Kidney glomerular epithelial cell (primary cell): ENCODE results near the gene GRIK4.
A peak's percentile ranks its signal among the peaks of the same experiment; 100 is the strongest.

Experiments
- DNase-seq: peaks from one replicate; lab custom pipeline; 2025; lab: John Stamatoyannopoulos, UW

Gene GRIK4

DNA sequence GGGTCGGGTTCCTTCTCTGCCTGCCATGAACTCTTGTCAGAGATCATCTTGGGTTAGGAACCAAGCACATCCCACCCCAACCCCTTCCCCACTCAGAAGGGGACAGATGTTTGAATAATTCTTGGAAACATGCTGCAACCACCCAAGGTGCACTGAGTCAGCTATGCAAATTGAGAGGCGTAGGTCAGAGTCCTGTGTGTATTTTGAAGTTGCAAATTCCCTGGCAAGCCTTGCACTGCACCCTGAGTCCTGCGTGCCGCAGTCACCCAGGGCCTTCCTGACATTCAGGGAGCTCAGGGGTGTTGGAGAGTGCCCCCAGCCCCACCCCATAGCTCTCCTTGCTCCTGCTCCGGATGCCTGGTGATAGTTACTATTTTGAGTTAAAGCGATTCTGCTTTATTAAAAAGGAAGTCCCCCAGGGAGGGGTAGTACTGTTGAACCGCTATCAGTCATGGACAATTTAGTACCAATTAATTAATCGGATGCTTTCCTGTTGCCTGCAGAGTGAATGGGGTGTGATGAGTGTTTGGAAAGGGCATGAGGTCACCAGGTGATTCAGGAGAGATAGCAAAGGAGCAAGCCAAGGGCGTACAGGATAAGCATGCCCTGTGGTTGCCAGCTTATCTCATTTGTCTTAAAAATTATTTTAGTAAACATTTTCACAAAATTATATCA lies 123.7 kb downstream of the GRIK4 start:
- no peak for DNase-seq

DNA sequence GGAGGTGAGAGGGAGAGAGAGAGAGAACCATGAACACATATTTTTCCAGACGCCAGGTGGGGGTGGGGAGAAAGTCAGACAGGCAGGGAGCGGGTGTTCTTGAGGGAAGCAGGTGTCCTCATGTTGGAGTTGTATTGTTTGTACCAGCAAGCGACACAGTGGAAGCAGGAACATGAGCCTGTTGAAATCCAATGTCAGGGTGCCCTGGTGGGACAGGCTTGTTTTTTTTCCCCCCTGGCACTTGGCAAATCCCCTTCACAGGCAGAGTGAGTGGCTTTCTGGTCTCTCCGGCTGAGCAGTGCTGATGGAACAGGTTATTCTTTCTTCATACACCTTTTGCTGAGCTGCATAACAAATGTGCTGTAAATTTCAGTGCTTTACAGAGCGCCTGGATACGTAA lies 125.6 kb downstream of the GRIK4 start:
- no peak for DNase-seq

GRCh38 chr11:120642196-120642894 lies 130.8 kb downstream of the GRIK4 start:
- no peak for DNase-seq

DNA sequence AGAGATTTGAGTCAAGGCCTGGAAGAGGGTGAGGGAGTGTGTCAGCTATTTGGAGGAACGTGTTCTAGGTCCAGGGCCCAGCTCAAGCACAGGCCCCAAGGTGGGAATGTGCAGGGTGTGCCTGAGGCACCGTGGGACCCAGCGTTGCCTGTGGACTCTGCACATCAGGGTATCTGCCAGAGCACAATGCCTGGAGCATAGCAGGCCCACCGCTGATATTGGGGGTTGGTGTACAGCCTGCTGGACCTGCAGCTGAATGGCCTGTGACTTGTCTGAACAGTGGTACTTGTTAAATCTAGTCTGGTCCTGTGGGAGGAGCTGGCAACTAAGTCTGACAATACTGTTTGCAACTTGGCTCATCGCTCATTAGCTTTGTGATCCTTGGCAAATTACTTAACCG lies 131.7 kb downstream of the GRIK4 start:
- DNase-seq = no peak

GRCh38 chr11:120645639-120646038 lies 134.1 kb downstream of the GRIK4 start:
- DNase-seq = peak; percentile 19

GRCh38 chr11:120646206-120646605 lies 134.7 kb downstream of the GRIK4 start:
- DNase-seq = no peak

GRCh38 chr11:120647681-120648080 lies 136.1 kb downstream of the GRIK4 start:
- DNase-seq = no peak

DNA sequence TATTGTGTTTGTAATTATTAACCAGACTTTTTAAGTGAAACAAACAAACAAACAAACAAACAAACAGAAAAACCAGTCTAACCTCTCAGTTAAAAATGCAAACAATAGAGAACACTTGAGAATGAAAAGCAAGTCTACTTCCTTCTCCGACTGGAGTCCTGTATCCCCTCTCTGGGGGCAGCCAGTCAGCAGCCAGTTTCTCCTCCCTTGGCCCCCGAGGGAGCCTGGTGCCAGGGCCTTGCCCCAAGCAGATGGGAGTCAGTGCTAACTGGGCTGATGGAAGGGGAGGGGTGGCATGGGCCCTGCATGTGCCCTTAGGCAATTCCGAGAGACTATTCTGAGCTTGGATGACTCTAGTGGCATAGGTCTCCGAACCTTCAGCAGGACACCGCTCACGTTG lies 137.2 kb downstream of the GRIK4 start:
- DNase-seq = no peak

- DNase-seq = no peak
Measured at GRCh38 chr11:120649316-120649715, 137.8 kb downstream of the GRIK4 start.

DNA sequence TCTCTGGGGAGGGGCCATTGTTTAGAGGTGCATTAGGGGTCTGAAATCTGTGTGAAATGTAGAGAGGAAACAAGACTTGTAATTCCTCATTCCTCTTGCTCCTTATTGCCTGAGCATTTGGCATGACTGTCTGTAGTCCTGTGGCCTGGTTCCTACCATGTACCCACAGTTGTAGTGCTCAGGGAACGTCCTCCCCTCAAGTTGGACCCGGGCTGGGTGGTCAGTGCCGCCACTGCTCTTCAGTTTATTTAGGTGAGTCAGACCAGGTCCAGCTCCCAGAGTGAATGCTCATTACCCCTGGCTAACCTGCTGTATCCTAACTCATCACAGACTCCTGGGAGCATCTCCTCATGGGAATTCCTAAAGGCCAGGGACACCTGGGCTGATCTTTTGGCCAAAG lies 139.8 kb downstream of the GRIK4 start:
- DNase-seq = no peak

- no peak for DNase-seq
Measured at GRCh38 chr11:120651836-120652235, 140.3 kb downstream of the GRIK4 start.

GRCh38 chr11:120652705-120653335 lies 141.3 kb downstream of the GRIK4 start:
- no peak for DNase-seq

DNA sequence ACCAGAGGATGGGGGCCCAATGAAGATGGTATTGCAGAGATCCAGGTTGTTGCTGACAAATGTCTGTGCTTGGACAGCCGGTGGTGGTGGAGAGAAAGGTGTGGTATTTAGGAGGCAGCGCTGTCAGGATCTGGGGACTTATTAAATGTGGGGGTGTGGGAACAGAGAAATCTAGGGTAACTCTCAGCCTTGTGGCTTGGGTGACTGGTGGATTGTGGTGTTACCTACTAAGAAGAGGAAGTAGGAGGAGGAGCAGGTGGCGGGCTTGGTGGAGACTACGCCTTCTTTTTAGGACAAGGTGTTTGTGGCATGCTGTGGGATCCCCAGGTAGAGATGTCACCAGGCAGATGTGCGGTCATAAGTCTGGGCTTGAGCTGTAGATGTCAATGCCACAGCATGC lies 144.0 kb downstream of the GRIK4 start:
- no peak for DNase-seq

- DNase-seq = no peak
Measured at GRCh38 chr11:120657306-120658070, 145.9 kb downstream of the GRIK4 start.

DNA sequence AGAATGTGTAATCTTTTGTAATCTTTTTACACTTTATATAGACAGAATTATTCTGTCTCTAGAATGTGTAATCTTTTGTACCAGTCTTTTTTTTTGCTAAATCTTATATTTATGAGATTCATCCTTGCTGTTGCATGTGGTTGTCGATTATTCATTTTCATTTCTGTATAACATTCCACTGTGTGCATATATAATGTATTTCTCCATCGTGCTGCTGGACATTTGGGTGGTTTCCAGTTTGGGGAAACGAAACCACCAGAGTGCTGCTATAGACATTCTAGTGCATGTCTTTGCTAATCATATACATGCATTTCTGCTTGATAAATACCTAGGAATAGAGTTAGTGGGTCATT lies 146.5 kb downstream of the GRIK4 start:
- no peak for DNase-seq

DNA sequence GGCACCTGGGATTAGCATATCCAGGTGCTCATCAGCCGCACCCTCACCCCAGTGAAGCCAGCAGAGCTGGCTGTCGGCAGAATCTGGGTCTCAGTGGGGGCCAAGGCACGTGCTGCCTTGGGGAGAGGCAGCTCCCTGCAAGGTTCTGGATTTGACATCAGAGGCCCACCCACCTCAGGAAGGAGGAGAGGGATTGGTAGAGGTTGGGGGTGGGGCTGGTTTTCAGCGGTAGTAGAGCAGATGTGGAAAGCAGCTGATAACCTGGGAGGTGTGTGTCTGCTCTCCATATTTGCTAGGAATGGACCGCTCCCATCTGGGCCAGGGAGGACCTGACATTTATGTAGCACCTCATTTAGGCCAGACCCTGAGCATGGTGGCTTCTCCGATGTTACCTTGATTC lies 147.5 kb downstream of the GRIK4 start:
- DNase-seq = no peak

DNA sequence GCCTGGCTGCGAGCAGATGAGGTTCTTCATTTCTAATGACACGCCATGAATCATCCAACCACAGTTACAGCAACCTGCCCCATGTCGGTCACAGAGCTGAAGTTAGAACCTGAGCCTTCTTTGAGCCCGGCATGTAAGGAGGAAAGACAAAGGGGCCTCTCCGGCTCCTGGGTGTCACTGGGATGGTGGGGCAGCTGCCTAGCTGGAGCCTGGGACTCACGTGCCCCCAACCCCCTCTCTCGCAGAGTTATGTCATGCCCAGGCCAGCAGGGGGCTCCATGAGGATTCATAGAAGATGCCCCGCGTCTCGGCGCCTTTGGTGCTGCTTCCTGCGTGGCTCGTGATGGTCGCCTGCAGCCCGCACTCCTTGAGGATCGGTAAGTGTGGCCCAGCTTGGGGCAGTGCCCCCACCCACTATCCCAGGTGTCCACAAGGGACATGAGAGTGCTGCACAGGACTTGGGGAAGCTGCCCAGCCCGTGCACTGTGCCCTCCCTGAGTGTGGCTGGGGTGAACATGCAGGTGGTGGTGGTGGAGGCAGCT lies 148.5 kb downstream of the GRIK4 start:
- DNase-seq = no peak

DNA sequence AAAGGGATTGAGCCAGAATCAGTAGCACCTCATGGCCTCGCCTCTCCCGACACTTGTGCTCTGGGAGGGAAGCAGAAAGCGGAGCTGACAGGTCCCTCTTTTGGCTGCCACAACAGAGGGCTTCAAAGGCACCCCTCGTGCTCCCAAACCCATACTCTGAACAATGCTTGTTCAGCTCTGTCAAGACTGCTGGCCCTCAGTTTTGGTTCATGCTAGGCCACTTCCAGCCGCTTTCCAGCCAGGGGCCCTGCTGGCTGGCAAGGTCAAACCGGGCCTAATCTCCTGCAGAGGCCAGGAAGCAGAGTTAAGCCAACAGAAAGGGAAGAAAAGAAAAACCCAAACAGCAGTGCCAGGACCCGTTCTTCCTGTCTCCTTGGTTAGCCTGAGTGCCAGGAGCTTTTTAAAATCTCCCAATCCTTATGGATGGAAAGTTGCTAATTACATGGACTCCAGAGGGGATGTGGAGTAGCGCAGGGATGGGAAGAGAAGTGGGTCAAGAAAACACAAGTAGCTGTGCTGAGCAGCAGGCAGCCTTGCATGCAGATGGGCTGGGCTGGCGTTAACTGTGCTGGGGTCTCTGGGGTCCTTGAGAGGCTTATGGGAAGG lies 150.6 kb downstream of the GRIK4 start:
- no peak for DNase-seq

GRCh38 chr11:120663142-120663541 lies 151.6 kb downstream of the GRIK4 start:
- no peak for DNase-seq

- no peak for DNase-seq
Measured at GRCh38 chr11:120666121-120666639, 154.6 kb downstream of the GRIK4 start.

DNA sequence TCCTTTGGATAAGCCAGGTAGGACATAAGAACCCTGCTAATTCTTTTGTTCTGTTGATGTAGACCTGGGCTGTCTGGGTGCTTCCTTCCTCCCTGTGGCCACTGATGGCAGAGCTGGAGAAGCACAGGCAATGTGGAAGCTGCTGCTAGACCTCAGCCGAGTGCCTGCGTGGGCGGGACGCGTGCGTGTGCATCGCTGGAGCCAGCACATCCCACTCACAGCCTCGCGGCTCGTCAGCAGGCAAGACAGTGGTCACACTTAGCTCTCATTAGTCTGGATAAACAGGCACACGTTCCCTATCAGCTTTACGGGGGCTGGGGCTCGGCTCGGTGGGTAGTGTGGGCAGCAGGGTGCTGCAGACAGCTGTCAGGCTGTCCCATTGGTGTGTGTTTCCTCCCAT lies 155.7 kb downstream of the GRIK4 start:
- peak; percentile 31 for DNase-seq

- DNase-seq = no peak
Measured at GRCh38 chr11:120667934-120668333, 156.4 kb downstream of the GRIK4 start.
